GM19193 (cell line): Measurements from ENCODE around the gene ARHGEF1.

Experiments used
- POLR2A ChIP-seq: IDR thresholded peaks from 4 replicates; pipeline ENCODE4 v1.6.1; 2011; ENCODE audit not compliant: insufficient read depth, insufficient read length; ENCODE audit errors: extremely low read depth

Gene ARHGEF1

GRCh38 chr19:41912899-41913537 is 30.0 kb downstream of the ARHGEF1 start:
- TF ChIP-seq POLR2A, result no peak

- no peak for TF ChIP-seq POLR2A
Measured at GRCh38 chr19:41913538-41914423, 30.8 kb downstream of the ARHGEF1 start.

DNA sequence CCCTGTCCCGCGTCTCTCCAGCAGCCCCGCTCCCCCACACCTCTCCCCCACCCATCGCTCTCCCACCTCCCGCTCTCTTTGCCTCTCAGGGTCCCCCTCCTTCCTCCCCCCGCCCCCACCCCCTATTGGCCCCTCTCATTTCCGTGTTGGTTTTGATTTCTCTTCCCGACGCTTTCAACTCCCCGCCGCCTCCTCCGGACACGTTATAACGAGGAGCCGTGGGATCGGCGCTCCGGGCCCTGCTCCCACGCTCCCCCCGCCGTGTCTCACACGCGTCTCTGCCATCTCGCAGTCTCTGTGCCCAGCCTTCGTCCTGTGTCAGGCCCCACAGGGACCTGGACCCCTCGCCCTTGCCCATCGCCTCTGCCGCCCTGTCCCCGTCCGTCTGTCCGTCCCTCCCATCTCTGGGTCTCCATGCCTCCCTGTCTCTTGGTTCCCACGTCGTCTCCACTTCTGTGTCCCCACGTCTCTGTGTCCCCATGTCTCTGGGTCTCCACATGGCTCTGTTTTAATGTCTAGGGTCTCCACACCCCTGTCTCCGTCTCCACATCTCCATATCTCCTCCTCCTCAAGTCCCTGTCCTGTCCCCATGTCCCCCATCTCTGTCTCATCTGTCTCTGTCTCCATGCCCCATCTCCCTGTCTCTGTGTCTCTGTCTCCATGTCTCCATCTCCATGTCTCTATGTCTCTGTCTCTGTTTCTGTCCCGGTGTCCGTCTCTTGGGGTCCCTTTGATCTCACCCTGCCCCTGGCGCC is 32.2 kb downstream of the ARHGEF1 start:
- TF ChIP-seq POLR2A, result no peak

- TF ChIP-seq POLR2A, result no peak
Measured at GRCh38 chr19:41915776-41916414, 32.9 kb downstream of the ARHGEF1 start.

GRCh38 chr19:41917676-41918075 is 34.7 kb downstream of the ARHGEF1 start:
- TF ChIP-seq POLR2A, result no peak

DNA sequence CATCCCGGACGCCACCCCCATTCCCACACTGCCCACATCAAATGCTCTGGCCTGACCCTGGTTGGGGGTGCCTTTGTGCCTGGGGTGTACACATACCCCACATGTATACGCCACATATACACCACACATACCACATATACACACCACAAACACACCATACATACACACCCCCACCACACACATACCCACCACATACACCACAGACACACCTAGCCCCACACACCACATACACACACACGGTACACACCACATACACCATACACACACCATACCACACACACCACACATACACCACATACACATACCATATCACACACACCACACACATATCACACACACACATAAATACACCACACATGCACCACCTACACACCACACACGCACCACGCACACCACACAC is 35.1 kb downstream of the ARHGEF1 start:
- TF ChIP-seq POLR2A, result no peak

GRCh38 chr19:41918653-41919244 is 35.8 kb downstream of the ARHGEF1 start:
- TF ChIP-seq POLR2A, result no peak

DNA sequence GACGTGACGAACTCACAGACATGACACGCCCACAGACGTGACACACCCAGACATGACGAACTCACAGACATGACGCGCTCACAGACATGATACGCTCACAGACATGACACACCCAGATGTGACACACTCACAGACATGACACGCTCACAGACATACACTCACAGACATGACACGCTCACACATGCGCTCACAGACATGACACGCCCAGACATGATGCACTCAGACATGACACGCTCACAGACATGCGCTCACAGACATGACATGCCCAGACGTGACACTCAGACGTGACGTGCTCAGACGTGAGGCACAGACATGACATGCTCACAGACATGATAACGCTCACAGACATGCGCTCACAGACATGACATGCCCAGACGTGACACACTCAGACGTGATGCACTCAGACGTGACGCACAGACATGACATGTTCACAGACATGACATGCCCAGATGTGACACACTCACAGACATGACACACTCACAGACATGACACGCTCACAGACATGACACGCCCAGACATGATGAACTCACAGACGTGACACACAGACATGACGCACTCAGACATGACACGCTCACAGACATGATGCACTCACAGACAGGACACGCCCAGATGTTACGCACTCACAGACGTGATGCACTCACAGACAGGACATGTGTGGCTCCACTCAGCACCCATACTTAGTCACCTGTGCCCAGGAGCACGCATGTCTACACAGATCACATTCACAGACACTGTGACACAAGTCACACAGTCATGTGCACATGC is 37.1 kb downstream of the ARHGEF1 start:
- TF ChIP-seq POLR2A, result no peak

DNA sequence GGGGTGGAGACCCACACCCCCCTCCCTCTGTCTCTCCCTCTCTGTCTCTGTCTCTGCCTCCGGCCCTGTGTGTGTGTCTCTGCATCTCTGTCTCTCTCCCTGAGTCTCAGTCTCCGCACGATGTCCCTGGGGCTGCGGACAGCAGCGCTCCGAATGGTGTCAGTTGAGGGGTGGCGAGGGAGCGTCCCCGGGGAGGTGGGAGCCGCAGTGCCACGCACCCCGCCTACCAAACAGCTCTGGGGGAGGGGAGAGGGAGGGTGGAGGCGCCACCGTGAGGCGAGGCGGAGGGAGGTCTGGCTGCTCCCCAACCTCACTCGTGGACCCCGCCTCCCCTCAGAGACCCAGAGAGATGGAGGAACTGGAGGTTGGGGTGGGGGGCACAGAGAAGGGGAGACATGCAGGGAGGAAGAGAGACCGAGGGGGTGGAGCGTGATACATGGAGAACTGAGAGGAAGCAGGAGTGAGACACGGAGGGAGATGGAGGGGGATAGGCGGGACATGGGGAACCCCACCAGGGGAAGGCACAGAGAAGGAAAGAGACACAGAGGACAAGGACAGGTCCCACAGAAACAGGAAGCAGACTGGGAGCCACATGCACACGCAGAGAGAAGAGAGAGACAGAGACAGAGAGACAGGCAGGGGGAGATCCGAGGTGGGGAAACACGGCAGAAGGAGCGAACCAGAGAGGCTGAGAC is 38.0 kb downstream of the ARHGEF1 start:
- TF ChIP-seq POLR2A, result no peak

DNA sequence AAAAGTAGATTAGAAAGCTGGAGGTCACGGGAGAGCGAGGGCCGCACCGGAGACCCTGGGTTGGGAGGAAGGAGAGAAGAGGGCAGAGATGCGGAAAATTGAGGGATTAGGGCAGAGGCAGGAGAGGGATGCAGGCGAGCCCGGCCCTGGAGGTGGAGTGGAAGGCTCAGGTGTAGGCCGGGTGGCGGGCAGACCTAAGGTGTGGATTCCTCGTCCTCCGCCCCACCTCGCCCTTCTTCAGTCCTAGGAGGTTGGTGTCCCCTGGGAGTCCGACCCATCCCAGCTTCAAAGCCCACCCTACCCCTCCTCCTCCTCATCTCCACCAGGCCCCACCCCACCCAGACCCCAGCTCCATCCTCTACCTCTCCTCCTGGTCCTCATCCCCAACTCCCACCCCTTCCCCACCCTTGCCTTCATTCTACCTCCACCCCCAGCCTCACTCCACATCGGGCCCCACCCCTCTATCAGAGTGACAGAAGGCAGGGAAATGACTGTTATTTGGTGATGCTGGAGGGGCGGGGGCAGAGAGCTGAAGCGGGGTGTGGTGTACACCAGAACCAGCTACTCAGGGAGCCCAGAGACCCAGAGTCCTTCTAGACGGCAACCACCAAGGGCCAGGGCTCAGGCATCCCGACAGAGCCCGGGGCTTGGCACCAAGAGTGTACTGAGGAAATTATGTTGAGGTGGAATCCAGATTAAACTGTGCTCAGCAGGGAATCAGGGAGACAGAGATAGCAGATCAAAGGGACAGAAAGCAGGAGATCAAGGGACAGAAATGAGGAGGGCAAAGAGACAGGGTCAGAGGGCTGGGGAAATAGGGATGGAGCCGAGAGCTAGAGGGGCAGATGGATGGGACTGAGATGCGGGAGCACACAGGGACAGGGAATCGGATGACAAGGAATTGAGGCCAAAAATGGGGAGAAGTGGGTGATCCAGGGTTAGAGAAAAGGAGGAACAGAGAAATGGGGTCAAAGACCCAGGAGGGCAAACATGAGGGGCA is 38.9 kb downstream of the ARHGEF1 start:
- TF ChIP-seq POLR2A, result no peak

DNA sequence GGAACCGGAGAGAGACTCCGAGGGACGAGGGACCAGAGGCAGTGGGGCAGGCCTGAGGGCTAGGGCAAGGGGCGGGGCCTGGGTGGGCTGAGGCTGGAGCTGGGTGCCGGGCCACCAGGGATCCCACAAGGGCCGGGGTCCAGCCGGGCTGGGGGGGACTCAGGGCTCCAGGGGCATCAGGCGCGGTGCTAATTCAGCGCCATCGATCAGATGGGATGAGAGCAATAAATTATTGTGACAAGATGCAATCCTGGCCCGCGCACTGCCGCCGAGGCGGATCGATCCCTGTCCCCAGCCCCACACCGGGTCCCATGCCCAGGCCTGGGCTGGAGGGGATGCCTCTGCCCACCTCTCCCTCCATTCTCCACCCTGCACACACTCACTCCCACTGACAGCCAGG is 39.6 kb downstream of the ARHGEF1 start:
- TF ChIP-seq POLR2A, result no peak

DNA sequence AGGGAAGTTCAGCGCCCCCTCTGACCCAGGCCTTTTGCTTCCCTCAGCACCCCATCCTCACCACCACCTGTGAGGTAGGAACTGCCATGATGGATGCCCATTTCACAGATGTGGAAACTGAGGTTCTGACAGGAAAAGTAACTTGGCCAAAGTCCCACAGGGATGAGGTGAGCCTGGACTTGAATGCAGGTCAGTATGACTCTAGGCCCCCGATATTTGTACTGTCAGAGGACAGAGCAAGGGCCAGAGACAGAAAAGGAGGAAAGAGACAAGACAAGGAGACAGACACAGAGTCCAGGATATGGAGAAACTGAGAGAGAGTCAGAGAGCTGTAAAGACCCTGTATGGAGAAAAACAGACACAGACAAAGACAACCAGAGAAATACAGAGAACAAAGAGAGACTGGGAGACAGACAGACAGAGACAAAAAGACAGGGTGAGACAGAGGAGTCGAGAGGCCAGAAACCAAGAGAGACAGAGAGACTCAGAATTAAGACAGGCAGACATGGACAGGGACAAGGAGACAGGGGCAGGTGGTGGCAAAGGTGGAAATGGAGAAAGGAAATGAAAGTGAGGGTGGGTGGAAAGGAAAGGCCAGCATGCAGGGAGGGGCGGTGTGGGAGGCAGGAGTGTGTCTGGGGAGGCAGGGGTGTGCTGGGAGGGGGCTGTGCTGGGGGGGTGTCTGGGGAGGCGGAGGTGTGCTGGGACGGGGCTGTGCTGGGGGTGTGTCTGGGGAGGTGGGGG is 40.2 kb downstream of the ARHGEF1 start:
- no peak for TF ChIP-seq POLR2A
